Middle frontal gyrus (tissue), 1 donor: ENCODE measurements around the gene PHYKPL.

ENCODE experiments used
- DNase-seq: peaks from one replicate; pipeline ENCODE4 v3.0.0-alpha.2; 2015; ENCODE audit warnings: low spot score; ENCODE audit errors: extremely low spot score

Gene PHYKPL

GRCh38 chr5:178224403-178224802, 8.2 kb downstream of the PHYKPL start:
- DNase-seq, result no peak

- DNase-seq, result no peak
These were observed 8.7 kb downstream of the PHYKPL start for GRCh38 chr5:178223828-178224335.

GRCh38 chr5:178223196-178223773, 9.3 kb downstream of the PHYKPL start:
- no peak for DNase-seq

DNA sequence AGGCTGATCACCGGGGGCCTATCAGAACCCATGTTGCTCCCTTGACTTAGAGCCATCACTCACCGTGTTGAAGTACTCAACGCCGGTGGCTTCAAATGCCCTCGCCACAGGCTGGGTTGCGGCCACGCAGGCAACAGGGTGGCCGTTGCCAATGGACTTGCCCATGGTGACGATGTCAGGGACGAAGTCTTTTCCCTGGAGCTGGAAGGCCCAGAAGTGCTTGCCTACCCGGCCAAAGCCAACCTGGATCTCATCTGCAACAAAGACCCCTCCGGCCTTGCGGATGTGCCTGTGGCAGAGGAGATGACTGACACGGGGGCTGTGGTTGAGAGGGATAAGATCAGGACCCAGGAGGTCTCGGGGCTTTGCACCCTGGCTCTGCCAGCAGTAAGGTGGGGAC, 10.3 kb downstream of the PHYKPL start:
- DNase-seq, result no peak

- DNase-seq, result no peak
These were observed 10.7 kb downstream of the PHYKPL start for GRCh38 chr5:178221853-178222252.

GRCh38 chr5:178221282-178221681, 11.3 kb downstream of the PHYKPL start:
- DNase-seq, result no peak

DNA sequence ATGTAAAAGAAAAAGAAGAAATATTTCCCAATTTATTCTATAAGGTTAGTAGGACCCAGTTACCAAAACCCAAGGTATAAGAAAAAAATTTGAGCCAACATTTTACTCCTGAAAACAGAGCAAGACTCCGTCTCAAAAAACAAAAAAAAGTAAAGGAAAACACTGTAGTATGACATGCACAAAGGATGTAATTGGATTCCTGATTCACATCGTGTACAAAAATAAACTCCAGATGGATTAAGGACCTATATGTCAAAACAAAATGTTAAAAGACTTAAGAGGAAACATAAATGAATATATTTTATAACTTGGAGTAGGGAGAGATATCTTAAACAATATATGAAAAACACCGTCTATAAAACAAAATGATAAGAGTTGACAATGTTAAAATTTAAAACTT, 13.8 kb downstream of the PHYKPL start:
- DNase-seq, result no peak

GRCh38 chr5:178218237-178218776, 14.3 kb downstream of the PHYKPL start:
- DNase-seq, result no peak

GRCh38 chr5:178216779-178217178, 15.8 kb downstream of the PHYKPL start:
- DNase-seq, result no peak

GRCh38 chr5:178216088-178216534, 16.5 kb downstream of the PHYKPL start:
- no peak for DNase-seq

- no peak for DNase-seq
These were observed 17.2 kb downstream of the PHYKPL start for GRCh38 chr5:178215280-178216002.

- DNase-seq, result no peak
These were observed 18.3 kb downstream of the PHYKPL start for GRCh38 chr5:178214160-178214803.

- no peak for DNase-seq
These were observed 18.9 kb downstream of the PHYKPL start for GRCh38 chr5:178213748-178214151.

DNA sequence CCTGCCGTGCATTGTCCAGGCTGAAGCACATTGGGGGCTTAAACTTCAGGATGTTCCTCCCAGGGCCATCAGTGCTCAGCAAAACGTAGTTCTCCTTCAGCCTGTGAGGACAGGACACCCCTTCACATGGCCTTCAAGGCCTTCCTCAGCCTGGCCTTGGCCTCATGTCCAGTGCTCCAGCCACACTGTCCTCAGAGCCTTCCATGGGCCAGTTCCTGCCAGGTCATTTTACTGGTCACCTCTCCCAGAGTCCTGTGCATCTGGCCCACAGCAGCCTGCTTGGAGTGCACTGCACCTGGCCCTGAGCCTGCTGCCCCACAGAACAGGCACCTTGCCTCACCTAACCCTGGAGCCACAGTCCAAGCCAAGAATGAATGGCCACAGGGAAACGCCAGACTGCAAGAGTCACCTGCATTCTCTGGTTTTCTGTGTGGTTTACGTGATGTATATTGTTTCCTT, 19.6 kb downstream of the PHYKPL start:
- no peak for DNase-seq

- DNase-seq, result no peak
These were observed 20.2 kb downstream of the PHYKPL start for GRCh38 chr5:178212241-178213002.

DNA sequence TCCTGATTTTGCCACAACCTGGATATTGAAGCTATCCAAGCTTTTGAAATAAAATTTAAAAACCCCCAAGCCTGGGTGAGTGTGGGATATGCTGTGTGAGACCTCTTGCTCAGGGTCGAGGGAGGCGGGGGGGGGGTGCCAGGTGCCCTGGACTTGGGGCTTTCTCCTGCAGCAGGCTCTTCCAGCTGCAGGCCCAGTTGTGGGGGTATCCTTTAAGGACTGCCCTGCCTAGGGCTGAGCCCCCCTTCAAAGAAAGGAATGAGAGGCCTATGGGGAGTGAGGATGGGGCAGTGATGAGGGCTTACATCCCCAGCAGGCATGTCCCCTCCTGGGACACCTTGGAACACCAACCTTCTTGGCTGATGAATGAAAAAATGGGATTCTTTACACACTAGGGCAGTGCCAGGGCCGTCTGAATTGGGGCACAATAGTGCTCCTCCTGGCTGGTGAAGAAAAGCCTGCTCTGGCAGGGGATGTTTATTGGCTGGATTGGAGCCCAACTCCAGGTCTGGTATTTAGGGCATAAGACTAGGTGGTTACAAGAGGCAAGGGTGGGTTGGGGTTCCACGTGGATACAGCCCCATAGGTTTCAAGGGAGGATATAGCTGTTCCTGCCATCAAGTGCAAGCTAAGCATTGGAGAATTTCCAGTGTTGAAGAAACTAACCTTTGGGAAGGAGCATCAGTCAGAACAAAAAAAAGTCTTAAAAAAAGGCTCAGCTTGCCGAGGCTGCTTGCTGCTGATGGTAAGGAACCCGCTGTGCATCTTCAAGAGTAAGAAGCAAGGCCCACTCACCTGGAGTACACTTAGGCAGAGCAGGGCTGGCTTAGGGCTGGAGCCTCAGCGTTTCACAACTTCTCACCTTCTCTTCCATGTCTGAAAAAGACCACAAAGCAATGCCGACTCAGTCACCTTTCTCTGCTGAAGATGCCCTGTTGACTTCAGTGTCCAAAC, 21.2 kb downstream of the PHYKPL start:
- no peak for DNase-seq

- no peak for DNase-seq
These were observed 21.9 kb downstream of the PHYKPL start for GRCh38 chr5:178210686-178211085.

- DNase-seq, result no peak
These were observed 22.5 kb downstream of the PHYKPL start for GRCh38 chr5:178210073-178210535.

GRCh38 chr5:178209334-178210072, 23.1 kb downstream of the PHYKPL start:
- DNase-seq, result no peak
